ENCODE measurements around the gene CORIN. TPM values are rescaled to one million over a fixed set of nuclear protein-coding genes. Genes with fewer than 3 reads are reported as not detected.

The CORIN gene
- total and polyA plus RNA-seq, 2 of the 4 experiments (the other 2 are of a cell fraction), result 20.3 to 24.7 TPM

DNA sequence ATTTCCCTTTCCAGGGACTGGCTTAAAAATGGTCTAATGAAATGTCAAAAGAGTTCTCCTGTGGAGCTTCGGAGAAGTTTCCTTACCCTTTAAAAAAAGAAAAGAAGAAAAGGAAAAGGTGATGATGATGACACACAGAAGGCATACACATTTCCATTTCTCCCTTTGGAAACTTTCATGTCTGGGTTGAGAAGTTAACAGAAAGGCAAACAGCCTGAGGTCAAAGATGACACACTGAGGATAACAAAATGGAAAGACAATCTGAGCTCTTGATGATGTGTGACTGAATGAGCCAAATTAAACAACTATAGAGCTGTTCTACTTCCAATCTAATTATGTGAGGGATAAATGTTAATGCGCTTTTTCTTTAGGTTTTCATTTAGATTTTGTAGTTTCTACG, 44.4 kb upstream of the CORIN start:
- in situ Hi-C loops (cut with MboI; ENCODE audit: low sequenced_read_pairs), result no loop called here
- WGBS, 2 experiments (ENCODE audit: extremely low coverage in 2 of 2, insufficient read length in 1 of 2), result no CpG with 5 or more reads among the region's 3 CpGs
- Histone ChIP-seq H3K56ac (ENCODE audit: extremely low read depth, insufficient read depth, low read length) (no peak overlapping the region), H2BK5ac (ENCODE audit: low read depth, low read length, poor library complexity, severe bottlenecking) (peak overlapping the region; percentile 12), H3K36me3 (ENCODE audit: control insufficient read depth, insufficient read depth, low read length) (peaks cover 20% of the 10 kb centered on the region), H3K27ac (ENCODE audit: insufficient read depth, low read length) (peak overlapping the region; percentile 1; the same call in 1 of the 2 replicates), H3K27me3 (ENCODE audit: control insufficient read depth, insufficient read depth, low read length) (no peaks in the 10 kb centered on the region), H3K4ac (ENCODE audit: low read depth, low read length) (no peak overlapping the region), H4K8ac (ENCODE audit: low read depth in 2 of 2, low read length in 2 of 2) (no peak overlapping the region), H3K79me1 (ENCODE audit: low read depth in 1 of 2, low read length in 2 of 2) (peaks cover 0 to 4% of the 10 kb centered on the region in 2 experiments; a peak in 2 of 4 replicates), H3K23ac (ENCODE audit: low read depth, low read length) (no peak overlapping the region; the same call in 1 of the 2 replicates), H4K91ac (ENCODE audit: insufficient read depth, low read depth, low read length) (no peak overlapping the region), H3K4me3 (ENCODE audit: insufficient read depth, low read depth, low read length) (no peak overlapping the region), H4K5ac (ENCODE audit: low read depth, low read length) (no peak overlapping the region), H3K9me1 (ENCODE audit: insufficient read depth, low read length) (no peaks in the 10 kb centered on the region), H3K4me1 (ENCODE audit: control insufficient read depth, insufficient read depth, low read length) (peaks cover 2% of the 10 kb centered on the region; the same call in 1 of the 2 replicates), H3K4me2 (ENCODE audit: low read depth, low read length) (peak overlapping the region; percentile 20; the same call in 1 of the 2 replicates), H3K18ac (ENCODE audit: low read depth, low read length) (no peak overlapping the region), H3K14ac (replicated peaks; ENCODE audit: low read depth, low read length) (no peak overlapping the region), H4K20me1 (ENCODE audit: insufficient read depth, low read length) (no peaks in the 10 kb centered on the region), H2BK120ac (ENCODE audit: low read depth, low read length) (no peak overlapping the region), H2AK5ac (ENCODE audit: low read depth, low read length) (no peak overlapping the region), H2AK9ac (replicated peaks; ENCODE audit: low read depth, low read length, poor library complexity) (no peak overlapping the region), H2AFZ (replicated peaks; ENCODE audit: low read length, poor library complexity) (no peak overlapping the region), H3K9me3 (ENCODE audit: control insufficient read depth, insufficient read depth, low read length) (no peaks in the 10 kb centered on the region), H3K9ac (ENCODE audit: low read depth, low read length) (no peak overlapping the region), H2BK15ac (ENCODE audit: low read depth, low read length) (no peak overlapping the region), H2BK20ac (ENCODE audit: low read depth, low read length) (no peak overlapping the region)
- intact Hi-C loops (cut with micrococcal nuclease), result loop anchor here (5.0 kb wide), 1 partner anchor 40 kb away; no protein-coding TSS in a partner anchor
- no TSS peak for BruUV-seq (replicated peaks)
- dilution Hi-C loops (cut with HindIII; ENCODE audit: low sequenced_read_pairs, unreplicated experiment), result no loop called here
- ChIA-PET CTCF (no interaction called here), POLR2A (ENCODE audit: unreplicated experiment) (no interaction called here)
- ATAC-seq (ENCODE audit: low read depth), result peak; percentile 77
- DNase-seq, result peak; percentile 33
- TF ChIP-seq MAZ (IDR thresholded peaks at IDR 0.05; ENCODE audit: borderline replicate concordance, low read depth, low read length) (no peak), CEBPB (IDR thresholded peaks at IDR 0.05; ENCODE audit: low read depth, low read length) (no peak), MXI1 (IDR thresholded peaks at IDR 0.05; ENCODE audit: borderline replicate concordance, low read depth, low read length) (no peak), MAFK (IDR thresholded peaks at IDR 0.05; ENCODE audit: low read depth, low read length) (no peak), POLR2A (IDR thresholded peaks at IDR 0.05; ENCODE audit: low read depth, low read length) (no peak), SMC3 (IDR thresholded peaks at IDR 0.05; ENCODE audit: low read depth, low read length) (no peak), RAD21 (IDR thresholded peaks at IDR 0.05; ENCODE audit: low read length) (no peak), NFE2L2 (IDR thresholded peaks at IDR 0.05; ENCODE audit: low read depth, low read length) (no peak), CHD1 (IDR thresholded peaks at IDR 0.05; ENCODE audit: low read depth, low read length) (no peak)
